CD4-positive, alpha-beta memory T cell (primary cell): ENCODE results near the gene SLC2A10. TPM values are rescaled to one million over a fixed set of nuclear protein-coding genes. Genes with fewer than 3 reads are reported as not detected.

Source experiments
- CTCF ChIA-PET: fragments of 350-600 bp; sonication (Branson Sonifier 250); formaldehyde crosslinking; loops from one replicate; lab custom pipeline; 2021; ENCODE audit warnings: inconsistent platforms; ENCODE audit not compliant: partially characterized antibody; lab: Charles Lee
- POLR2A ChIA-PET: fragments of 350-600 bp; sonication (Branson Sonifier 250); formaldehyde crosslinking; loops from one replicate; lab custom pipeline; 2021; ENCODE audit not compliant: partially characterized antibody; lab: Charles Lee
- DNase-seq, 5 donors: peaks; one replicate each; pipeline versions ENCODE4 v3.0.0 to v3.0.0-alpha.2; 2020 to 2022; ENCODE audit warnings: mixed read lengths in 1 of 5
- H3K27ac ChIP-seq: one replicate; pipeline ENCODE4 v1.7.0; 2013; ENCODE audit warnings: low read depth, low read length
- H3K27me3 ChIP-seq: 2 replicates; pipeline ENCODE4 v1.7.0; 2013; ENCODE audit warnings: mild to moderate bottlenecking, low read length, moderate library complexity; ENCODE audit not compliant: insufficient read depth
- H3K36me3 ChIP-seq: 2 replicates; pipeline ENCODE4 v1.7.0; 2013; ENCODE audit warnings: mild to moderate bottlenecking, low read length, moderate library complexity; ENCODE audit not compliant: insufficient read depth
- H3K4me1 ChIP-seq: 2 replicates; pipeline ENCODE4 v1.7.0; 2013; ENCODE audit warnings: mild to moderate bottlenecking, low read length, moderate library complexity; ENCODE audit not compliant: insufficient read depth
- H3K4me3 ChIP-seq, 2 donors: one replicate each; pipeline ENCODE4 v1.7.0; 2013; ENCODE audit warnings: low read length in 2 of 2, mild to moderate bottlenecking in 1 of 2
- H3K9me3 ChIP-seq, 2 donors: one replicate each; pipeline ENCODE4 v1.7.0; 2013; ENCODE audit warnings: low read length in 2 of 2, control low read depth in 1 of 2; ENCODE audit not compliant: control insufficient read depth in 1 of 2
- H3K27ac Mint-ChIP-seq, 7 donors: one replicate each; pipeline ENCODE4 v1.8.0; 2020 to 2021; ENCODE audit warnings: mixed read lengths in 7 of 7, mild to moderate bottlenecking in 6 of 7, inconsistent platforms in 3 of 7, moderate library complexity in 3 of 7
- H3K27me3 Mint-ChIP-seq, 2 donors: one replicate each; pipeline ENCODE4 v1.8.0; 2020 to 2021; ENCODE audit warnings: mixed read lengths in 2 of 2
- H3K36me3 Mint-ChIP-seq, 2 donors: one replicate each; pipeline ENCODE4 v1.8.0; 2020 to 2021; ENCODE audit warnings: mixed read lengths in 2 of 2, inconsistent platforms in 1 of 2, mild to moderate bottlenecking in 1 of 2
- H3K4me1 Mint-ChIP-seq, 4 donors: one replicate each; pipeline ENCODE4 v1.8.0; 2020 to 2021; ENCODE audit warnings: mixed read lengths in 4 of 4, mild to moderate bottlenecking in 1 of 4
- H3K4me3 Mint-ChIP-seq, 8 donors: one replicate each; pipeline ENCODE4 v1.8.0; 2020 to 2021; ENCODE audit warnings: mixed read lengths in 8 of 8, mild to moderate bottlenecking in 7 of 8, moderate library complexity in 6 of 8, inconsistent platforms in 3 of 8
- H3K9me3 Mint-ChIP-seq, 8 donors: one replicate each; pipeline ENCODE4 v1.8.0; 2020 to 2021; ENCODE audit warnings: mixed read lengths in 8 of 8, mild to moderate bottlenecking in 5 of 8, inconsistent platforms in 3 of 8, moderate library complexity in 1 of 8
- intact Hi-C: fragments of 100-400 bp; cut with micrococcal nuclease; formaldehyde crosslinking; loops from one replicate; pipeline ENCODE4 v1.15.1; 2023
- polyA plus RNA-seq, 2 donors: library from polyadenylated mRNA; unstranded; fragments of 300-500 nt; fragmentation: Illumina TruSeq; gene quantifications; one replicate each; pipeline ENCODE4 v1.2.3, GENCODE V29; 2021
- total RNA-seq, 2 experiments: library from RNA; stranded (reverse); gene quantifications; one replicate each; pipeline ENCODE4 v1.2.3, GENCODE V29; 2021

Gene SLC2A10
- total and polyA plus RNA-seq, 4 experiments from 2014 or later, result not detected

GRCh38 chr20:46710153-46710913 lies 884 bp downstream of the SLC2A10 start:
- Mint-ChIP-seq H3K27me3 (peaks cover 49 to 73% of the 10 kb centered on the region in 2 donors), H3K36me3 (peaks cover 0 to 2% of the 10 kb centered on the region in 2 donors), H3K4me1 (peaks cover 7 to 16% (median 12%) of the 10 kb centered on the region in 4 donors), H3K27ac (no peak overlapping the region), H3K4me3 (peak overlapping the region in 5 of 8 donors; percentile 24 to 59 (median 46)), H3K9me3 (peaks cover 0 to 20% (median 7%) of the 10 kb centered on the region in 8 donors)
- ChIA-PET CTCF (interaction anchor here (1.3 to 1.5 kb wide), 2 partner anchors 28 to 30 kb away, joined by 3 read pairs; no protein-coding TSS in a partner anchor), POLR2A (no interaction called here)
- no peak overlapping the region for H3K27ac ChIP-seq
- H3K9me3 ChIP-seq, result no peaks in the 10 kb centered on the region
- peaks cover 24% of the 10 kb centered on the region for H3K27me3 ChIP-seq
- no peak for DNase-seq
- intact Hi-C loops, result no loop called here
- no peaks in the 10 kb centered on the region for H3K36me3 ChIP-seq
- no peak overlapping the region for H3K4me3 ChIP-seq
- no peaks in the 10 kb centered on the region for H3K4me1 ChIP-seq

DNA sequence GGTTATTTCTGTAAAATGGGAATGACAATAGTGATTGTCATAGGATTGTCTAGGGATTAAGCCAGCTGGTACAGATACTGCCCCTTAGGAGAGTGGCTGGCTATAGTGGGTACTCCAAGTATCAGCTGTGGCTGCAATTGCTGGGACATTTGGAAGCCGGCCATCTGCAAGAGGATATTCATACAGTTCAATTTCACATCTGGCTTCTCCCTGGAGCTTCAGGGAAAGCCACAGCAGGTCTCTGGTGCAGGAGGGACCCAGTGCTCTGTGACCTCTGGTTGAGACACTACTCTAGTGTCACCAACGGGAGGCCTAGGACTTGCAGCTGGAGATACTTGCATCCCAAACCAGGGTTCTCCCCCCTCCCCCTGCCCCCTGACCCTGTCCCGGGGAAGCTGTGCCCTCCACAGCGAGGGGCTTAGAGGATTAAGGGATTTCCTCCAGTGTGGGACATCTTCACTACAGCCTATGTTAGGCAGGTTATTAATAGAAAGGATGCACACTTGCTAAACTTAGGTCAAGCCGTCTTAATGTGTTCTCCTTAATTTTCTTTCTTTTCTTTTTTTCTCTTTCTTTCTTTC lies 2.7 kb downstream of the SLC2A10 start:
- ChIA-PET POLR2A (no interaction called here), CTCF (no interaction called here)
- H3K27me3 ChIP-seq, result peaks cover 19% of the 10 kb centered on the region
- Mint-ChIP-seq H3K36me3 (no peaks in the 10 kb centered on the region), H3K4me1 (peaks cover 7 to 16% (median 12%) of the 10 kb centered on the region in 4 donors), H3K27ac (no peak overlapping the region), H3K27me3 (peaks cover 50 to 63% of the 10 kb centered on the region in 2 donors), H3K4me3 (no peak overlapping the region), H3K9me3 (peaks cover 0 to 7% (median 2%) of the 10 kb centered on the region in 8 donors)
- intact Hi-C loops, result no loop called here
- H3K27ac ChIP-seq, result no peak overlapping the region
- no peak overlapping the region for H3K4me3 ChIP-seq
- H3K4me1 ChIP-seq, result no peaks in the 10 kb centered on the region
- H3K9me3 ChIP-seq, result no peaks in the 10 kb centered on the region
- no peaks in the 10 kb centered on the region for H3K36me3 ChIP-seq
- DNase-seq, result no peak

DNA sequence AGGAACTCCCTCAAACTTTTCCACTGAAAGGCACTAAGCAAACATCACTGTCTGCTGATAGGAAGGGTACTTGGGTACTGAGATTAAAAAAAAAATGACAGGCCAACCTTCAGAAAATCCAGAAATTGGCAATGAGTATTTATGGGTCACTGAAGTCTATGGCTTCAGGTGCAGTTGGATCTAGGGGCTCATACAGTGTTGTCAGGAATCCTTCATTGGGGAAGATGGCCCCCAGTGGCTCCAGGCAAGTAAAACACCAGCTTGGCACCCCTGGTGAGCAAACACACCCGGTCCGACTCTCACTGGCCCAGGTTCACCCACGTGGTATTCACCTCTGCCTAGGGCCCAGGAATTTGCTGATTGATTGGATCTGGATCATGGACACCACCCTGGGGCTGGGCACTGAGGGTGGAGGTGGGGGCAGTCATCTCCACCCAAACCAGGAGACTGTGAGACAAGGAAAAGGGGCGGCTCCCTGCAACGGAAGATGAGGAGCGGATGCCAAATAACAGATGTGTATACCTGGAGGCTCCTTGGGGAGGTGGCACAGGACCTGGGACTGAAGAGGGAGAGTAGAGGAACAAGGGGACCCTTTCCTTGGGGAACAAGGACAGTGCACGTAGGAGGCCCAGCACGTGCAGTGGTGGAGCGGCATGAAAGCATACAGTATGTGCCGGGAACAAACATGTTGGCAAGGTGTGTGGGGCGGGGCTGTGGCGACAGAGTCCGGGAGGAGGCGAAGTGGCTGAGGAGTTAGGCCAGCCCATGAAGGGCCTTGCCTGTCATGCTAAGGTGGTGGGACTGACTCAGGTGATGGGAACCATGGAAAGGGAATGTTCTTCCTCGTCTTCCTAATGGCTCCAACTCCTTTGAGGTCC lies 4.7 kb downstream of the SLC2A10 start:
- DNase-seq, result no peak
- H3K4me3 ChIP-seq, result no peak overlapping the region
- POLR2A ChIA-PET, result no interaction called here
- H3K36me3 ChIP-seq, result no peaks in the 10 kb centered on the region
- H3K9me3 Mint-ChIP-seq, result peaks cover 0 to 2% (median 0%) of the 10 kb centered on the region in 8 donors
- no peaks in the 10 kb centered on the region for H3K36me3 Mint-ChIP-seq
- no peaks in the 10 kb centered on the region for H3K4me1 ChIP-seq
- intact Hi-C loops, result no loop called here
- peak overlapping the region in 1 of 7 donors; percentile 46 for H3K27ac Mint-ChIP-seq
- CTCF ChIA-PET, result no interaction called here
- no peak overlapping the region for H3K27ac ChIP-seq
- no peak overlapping the region for H3K4me3 Mint-ChIP-seq
- H3K4me1 Mint-ChIP-seq, result peaks cover 5 to 9% (median 8%) of the 10 kb centered on the region in 4 donors
- H3K27me3 ChIP-seq, result peaks cover 15% of the 10 kb centered on the region
- peaks cover 38 to 45% of the 10 kb centered on the region in 2 donors for H3K27me3 Mint-ChIP-seq
- no peaks in the 10 kb centered on the region for H3K9me3 ChIP-seq

- Histone ChIP-seq H3K27me3 (peaks cover 10% of the 10 kb centered on the region), H3K4me3 (no peak overlapping the region), H3K4me1 (no peaks in the 10 kb centered on the region), H3K9me3 (no peaks in the 10 kb centered on the region), H3K36me3 (no peaks in the 10 kb centered on the region), H3K27ac (no peak overlapping the region)
- POLR2A ChIA-PET, result no interaction called here
- Mint-ChIP-seq H3K4me3 (no peak overlapping the region), H3K9me3 (peaks cover 0 to 10% (median 5%) of the 10 kb centered on the region in 8 donors), H3K36me3 (no peaks in the 10 kb centered on the region), H3K27ac (no peak overlapping the region), H3K4me1 (peaks cover 0 to 3% (median 2%) of the 10 kb centered on the region in 4 donors), H3K27me3 (peaks cover 33 to 43% of the 10 kb centered on the region in 2 donors)
- CTCF ChIA-PET, result no interaction called here
- DNase-seq, result no peak
- intact Hi-C loops, result no loop called here
Measured at GRCh38 chr20:46715292-46715756, 5.9 kb downstream of the SLC2A10 start.

- no peak overlapping the region for H3K4me3 Mint-ChIP-seq
- H3K9me3 Mint-ChIP-seq, result peaks cover 0 to 22% (median 6%) of the 10 kb centered on the region in 8 donors
- no peaks in the 10 kb centered on the region for H3K4me1 ChIP-seq
- intact Hi-C loops, result no loop called here
- H3K27me3 Mint-ChIP-seq, result peaks cover 17 to 28% of the 10 kb centered on the region in 2 donors
- H3K36me3 ChIP-seq, result no peaks in the 10 kb centered on the region
- no peaks in the 10 kb centered on the region for H3K36me3 Mint-ChIP-seq
- POLR2A ChIA-PET, result no interaction called here
- CTCF ChIA-PET, result no interaction called here
- H3K9me3 ChIP-seq, result no peaks in the 10 kb centered on the region
- no peak for DNase-seq
- no peaks in the 10 kb centered on the region for H3K27me3 ChIP-seq
- no peak overlapping the region for H3K4me3 ChIP-seq
- H3K27ac Mint-ChIP-seq, result no peak overlapping the region
- H3K4me1 Mint-ChIP-seq, result no peaks in the 10 kb centered on the region
- no peak overlapping the region for H3K27ac ChIP-seq
Measured at GRCh38 chr20:46717818-46718541, 8.5 kb downstream of the SLC2A10 start.

- no peaks in the 10 kb centered on the region for H3K9me3 ChIP-seq
Measured at GRCh38 chr20:46720019-46720418, 10.6 kb downstream of the SLC2A10 start.

More at GRCh38 chr20:46720019-46720418, 10.6 kb downstream of the SLC2A10 start:
- H3K36me3 ChIP-seq, result no peaks in the 10 kb centered on the region
- no peaks in the 10 kb centered on the region for H3K36me3 Mint-ChIP-seq
- no peaks in the 10 kb centered on the region for H3K27me3 ChIP-seq
- H3K4me1 Mint-ChIP-seq, result no peaks in the 10 kb centered on the region
- H3K4me3 Mint-ChIP-seq, result no peak overlapping the region
- H3K4me1 ChIP-seq, result no peaks in the 10 kb centered on the region
- no peak overlapping the region for H3K27ac Mint-ChIP-seq
- peaks cover 6 to 11% of the 10 kb centered on the region in 2 donors for H3K27me3 Mint-ChIP-seq
- no peak for DNase-seq
- ChIA-PET POLR2A (no interaction called here), CTCF (no interaction called here)
- H3K9me3 Mint-ChIP-seq, result peaks cover 0 to 22% (median 6%) of the 10 kb centered on the region in 8 donors
- H3K27ac ChIP-seq, result no peak overlapping the region
- intact Hi-C loops, result no loop called here
- H3K4me3 ChIP-seq, result no peak overlapping the region
